Thoracic aorta (tissue), 2 donors: ENCODE results near the gene PHF21A. TPM values are rescaled to one million over a fixed set of nuclear protein-coding genes. Genes with fewer than 3 reads are reported as not detected.

Experiments
- ATAC-seq: fragments of 150-250 bp; one replicate; pipeline ENCODE4 v1.8.0; 2017; ENCODE audit warnings: low read depth; ENCODE audit not compliant: insufficient number of reproducible peaks, low FRiP score
- DNase-seq: peaks from one replicate; pipeline ENCODE4 v3.0.0-alpha.2; 2020; ENCODE audit warnings: low spot score
- H3K27ac ChIP-seq, 2 donors: fragments of 200-600 bp; sonication (generic); 1 replicate in 1 of 2; 2 replicates in 1 of 2; pipeline ENCODE4 v1.5.1; 2016; ENCODE audit warnings: mild to moderate bottlenecking in 2 of 2, moderate library complexity in 2 of 2
- H3K27me3 ChIP-seq: fragments of 200-600 bp; sonication (generic); replicated peaks from 2 replicates; pipeline ENCODE4 v1.6.0; 2016; ENCODE audit warnings: mild to moderate bottlenecking; ENCODE audit not compliant: insufficient read depth
- H3K36me3 ChIP-seq: fragments of 200-600 bp; sonication (generic); one replicate; pipeline ENCODE4 v1.5.1; 2016
- H3K4me1 ChIP-seq, 2 donors: fragments of 200-600 bp; sonication (generic); 1 replicate in 1 of 2; 2 replicates in 1 of 2; pipeline versions ENCODE4 v1.5.1 to v1.6.0; 2016; ENCODE audit warnings: low read depth in 2 of 2, mild to moderate bottlenecking in 1 of 2; ENCODE audit not compliant: control insufficient read depth in 1 of 2
- H3K4me3 ChIP-seq: fragments of 200-600 bp; sonication (generic); 2 replicates; pipeline ENCODE4 v1.5.1; 2016; ENCODE audit warnings: mild to moderate bottlenecking
- H3K9me3 ChIP-seq: fragments of 200-600 bp; sonication (generic); 2 replicates; pipeline ENCODE4 v1.5.1; 2016
- CTCF ChIP-seq: fragments of 200-600 bp; sonication (generic); IDR thresholded peaks from one replicate; pipeline ENCODE4 v1.5.1; 2019; ENCODE audit warnings: antibody characterized with exemption
- total RNA-seq, 2 donors: library from RNA; depleted of rRNA; stranded (reverse); fragments of >200 nt; gene quantifications; one replicate each; pipeline versions ENCODE4 v1.1.0 to v1.2.3, GENCODE V29; 2016

Gene PHF21A
- total RNA-seq, 2 donors from 2014 or later: 62.3 to 104 TPM

GRCh38 chr11:45961751-45962240, 159.5 kb downstream of the PHF21A start:
- Histone ChIP-seq H3K36me3 (peaks cover 5% of the 10 kb centered on the region), H3K4me3 (no peak overlapping the region), H3K27me3 (no peaks in the 10 kb centered on the region), H3K9me3 (no peaks in the 10 kb centered on the region), H3K27ac (no peak overlapping the region), H3K4me1 (peaks cover 0 to 6% of the 10 kb centered on the region in 2 donors)
- ATAC-seq: no peak
- DNase-seq: no peak
- no peak for TF ChIP-seq CTCF

DNA sequence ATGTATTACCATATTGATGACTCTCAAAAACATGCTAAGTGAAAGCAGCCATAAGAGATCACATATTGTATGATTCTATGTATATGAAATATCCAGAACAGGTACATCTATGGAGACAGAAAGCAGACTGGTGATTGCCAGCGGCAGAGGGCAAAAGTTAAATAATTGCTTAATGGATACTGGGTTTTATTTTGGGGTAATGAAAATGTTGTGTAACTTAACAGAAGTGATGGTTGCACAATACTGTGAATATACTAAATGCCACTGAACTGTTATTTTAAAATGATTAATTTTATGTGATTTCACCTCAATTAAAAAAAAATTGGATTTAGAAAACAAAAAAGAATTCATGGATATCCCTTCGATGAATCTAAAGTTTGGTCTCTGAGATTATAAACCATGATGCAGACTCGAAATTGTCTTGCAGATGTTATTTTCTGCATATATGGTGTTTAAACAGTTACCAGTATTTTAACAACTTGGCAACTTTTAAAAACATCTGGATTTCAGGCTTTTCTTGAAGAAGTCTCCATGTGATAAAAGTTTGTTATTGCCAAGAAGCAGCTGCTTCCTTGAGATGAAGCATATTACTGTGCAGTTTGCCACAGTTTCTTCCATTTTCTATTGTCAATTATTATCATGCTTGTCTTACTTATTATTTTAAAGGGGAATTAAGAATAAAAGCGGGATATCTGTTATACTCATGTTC, 160.7 kb downstream of the PHF21A start:
- ATAC-seq: no peak
- Histone ChIP-seq H3K9me3 (no peaks in the 10 kb centered on the region), H3K4me1 (peaks cover 0 to 6% of the 10 kb centered on the region in 2 donors), H3K36me3 (peaks cover 4% of the 10 kb centered on the region), H3K27me3 (no peaks in the 10 kb centered on the region), H3K27ac (no peak overlapping the region), H3K4me3 (no peak overlapping the region)
- DNase-seq: no peak
- TF ChIP-seq CTCF: no peak

GRCh38 chr11:45959851-45960250, 161.4 kb downstream of the PHF21A start:
- ATAC-seq (no peak), DNase-seq (no peak)
- Histone ChIP-seq H3K36me3 (peaks cover 4% of the 10 kb centered on the region), H3K4me3 (no peak overlapping the region), H3K27me3 (no peaks in the 10 kb centered on the region), H3K4me1 (peaks cover 0 to 2% of the 10 kb centered on the region in 2 donors), H3K9me3 (no peaks in the 10 kb centered on the region), H3K27ac (no peak overlapping the region)
- TF ChIP-seq CTCF: no peak

- H3K36me3 ChIP-seq: peaks cover 32% of the 10 kb centered on the region
- no peak for DNase-seq
Observed at GRCh38 chr11:45949992-45950407, 171.3 kb downstream of the PHF21A start.

GRCh38 chr11:45948356-45948755, 172.9 kb downstream of the PHF21A start:
- H3K27me3 ChIP-seq: no peaks in the 10 kb centered on the region

More at GRCh38 chr11:45949992-45950407, 171.3 kb downstream of the PHF21A start:
- Histone ChIP-seq H3K27me3 (no peaks in the 10 kb centered on the region), H3K4me3 (no peak overlapping the region), H3K9me3 (no peaks in the 10 kb centered on the region), H3K27ac (no peak overlapping the region), H3K4me1 (peaks cover 3 to 4% of the 10 kb centered on the region in 2 donors)
- TF ChIP-seq CTCF: no peak
- ATAC-seq: no peak

More at GRCh38 chr11:45948356-45948755, 172.9 kb downstream of the PHF21A start:
- Histone ChIP-seq H3K27ac (no peak overlapping the region), H3K36me3 (peaks cover 35% of the 10 kb centered on the region), H3K4me3 (no peak overlapping the region), H3K4me1 (peaks cover 3 to 4% of the 10 kb centered on the region in 2 donors), H3K9me3 (no peaks in the 10 kb centered on the region)
- no peak for DNase-seq
- ATAC-seq: no peak
- no peak for TF ChIP-seq CTCF
